GM12873 (cell line): ENCODE measurements around the gene GZMM.

Experiments
- CTCF ChIP-seq: IDR thresholded peaks from 2 replicates; pipeline ENCODE4 v1.5.1; 2012; ENCODE audit warnings: low read depth, mild to moderate bottlenecking, moderate library complexity, low read length, control low read depth; ENCODE audit not compliant: insufficient read depth; ENCODE audit errors: missing control alignments

The GZMM gene

DNA sequence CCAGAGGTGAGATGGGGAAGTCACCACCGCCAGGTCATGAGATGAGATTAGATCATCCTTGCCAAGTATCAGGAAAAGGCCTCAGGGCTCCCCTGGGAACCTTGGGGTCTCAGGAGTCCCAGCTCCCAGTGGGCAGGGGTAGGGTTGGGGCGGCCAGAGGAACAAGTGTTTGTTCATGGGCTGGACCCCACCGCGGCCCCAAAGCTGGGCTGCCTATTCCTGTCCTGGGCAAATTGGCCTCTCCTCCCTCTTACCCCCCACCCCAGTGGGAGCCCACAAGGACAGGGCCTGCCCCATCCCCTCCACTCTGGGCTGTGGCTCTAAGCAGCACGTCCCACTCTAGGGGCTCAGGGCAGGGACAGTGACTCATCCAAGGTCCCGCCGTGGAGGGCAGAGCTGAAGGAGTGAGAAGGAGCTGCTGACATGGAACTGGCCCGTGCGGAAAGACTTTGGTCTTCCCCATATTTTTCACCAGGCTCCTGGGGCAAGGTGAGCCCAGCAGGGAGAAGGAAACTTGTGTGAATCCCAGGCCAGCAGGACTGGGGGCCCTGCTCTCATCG is 41.8 kb downstream of the GZMM start:
- TF ChIP-seq CTCF = no peak

DNA sequence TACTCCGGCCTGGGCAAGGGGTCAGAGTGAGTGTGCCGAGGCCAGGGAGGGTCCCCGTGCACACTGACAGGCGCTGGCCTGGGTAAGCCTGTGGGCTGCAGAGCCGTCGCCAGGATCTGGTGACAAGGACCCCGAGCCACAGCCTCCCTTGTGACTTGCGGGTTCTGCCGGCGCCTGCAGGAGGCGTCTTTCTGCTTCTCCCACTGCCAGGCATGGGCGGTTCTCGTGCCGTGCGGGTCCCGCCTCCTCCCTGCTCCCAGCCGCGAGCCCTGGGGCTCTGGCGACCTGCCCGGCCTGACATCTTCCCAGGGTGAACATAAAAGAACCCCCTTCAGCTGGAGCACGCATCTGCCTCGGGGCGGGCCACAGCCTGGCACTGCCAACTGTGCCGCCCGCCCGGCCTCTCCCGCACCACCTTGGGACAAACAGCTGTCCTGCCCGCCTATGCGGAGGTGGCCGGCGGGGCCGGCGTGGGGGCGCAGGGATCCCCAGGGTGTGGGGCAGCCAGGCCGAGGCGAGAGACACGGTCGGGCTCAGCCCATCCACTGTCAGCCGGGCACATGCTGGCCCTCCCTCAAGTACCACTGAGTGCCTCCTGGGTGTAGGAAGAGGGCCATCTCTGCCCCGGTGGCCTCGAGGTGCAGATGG is 44.4 kb downstream of the GZMM start:
- TF ChIP-seq CTCF = peak; percentile 63

- no peak for TF ChIP-seq CTCF
Observed at GRCh38 chr19:588741-589692, 45.2 kb downstream of the GZMM start.

DNA sequence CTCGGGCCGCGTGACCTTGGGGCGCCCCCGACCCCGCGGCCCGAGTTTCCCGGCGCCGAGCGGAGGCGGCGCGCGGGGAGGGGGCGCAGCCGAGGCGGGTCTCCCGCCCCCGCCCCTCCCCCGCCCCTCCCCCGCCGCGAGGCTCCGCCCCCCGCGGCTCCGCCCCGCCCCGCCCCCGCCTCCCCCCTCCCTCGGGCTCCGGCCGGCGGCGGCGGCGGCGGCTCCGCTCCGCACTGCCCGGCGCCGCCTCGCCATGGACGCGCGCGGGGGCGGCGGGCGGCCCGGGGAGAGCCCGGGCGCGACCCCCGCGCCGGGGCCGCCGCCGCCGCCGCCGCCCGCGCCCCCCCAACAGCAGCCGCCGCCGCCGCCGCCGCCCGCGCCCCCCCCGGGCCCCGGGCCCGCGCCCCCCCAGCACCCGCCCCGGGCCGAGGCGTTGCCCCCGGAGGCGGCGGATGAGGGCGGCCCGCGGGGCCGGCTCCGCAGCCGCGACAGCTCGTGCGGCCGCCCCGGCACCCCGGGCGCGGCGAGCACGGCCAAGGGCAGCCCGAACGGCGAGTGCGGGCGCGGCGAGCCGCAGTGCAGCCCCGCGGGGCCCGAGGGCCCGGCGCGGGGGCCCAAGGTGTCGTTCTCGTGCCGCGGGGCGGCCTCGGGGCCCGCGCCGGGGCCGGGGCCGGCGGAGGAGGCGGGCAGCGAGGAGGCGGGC is 46.0 kb downstream of the GZMM start, which contains the start of gene HCN2:
Gene HCN2, plus strand, starts transcription at position 189 of the 703 bp plus-strand sequence. Its CDS starts 65 bp downstream, at position 254.
- TF ChIP-seq CTCF = no peak

GRCh38 chr19:590396-590745 is 46.5 kb downstream of the GZMM start:
- TF ChIP-seq CTCF = no peak

DNA sequence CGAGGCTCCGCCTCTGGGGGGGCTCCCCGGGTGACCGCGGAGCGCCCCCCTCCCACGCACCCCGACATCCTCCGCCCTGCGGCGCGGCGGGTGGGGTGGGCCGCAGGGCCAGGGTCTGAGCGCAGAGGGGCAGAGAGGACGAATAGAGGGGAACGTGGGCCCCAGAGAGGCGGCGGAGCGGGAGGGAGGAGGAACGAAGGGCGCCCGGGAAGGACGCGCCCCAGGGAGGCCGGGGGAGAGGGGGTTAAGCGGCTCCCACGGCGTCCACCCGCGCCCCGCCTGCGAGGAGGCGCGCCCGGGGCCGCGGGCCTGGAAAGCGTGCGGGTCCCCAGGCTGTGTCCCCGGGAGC is 46.9 kb downstream of the GZMM start:
- no peak for TF ChIP-seq CTCF
